Measurements from ENCODE around the gene HIVEP1.

HIVEP1 gene

GRCh38 chr6:12048609-12049008, 36.5 kb downstream of the HIVEP1 start:
- DNase-seq (ENCODE audit: low read depth, low spot score): no peak

DNA sequence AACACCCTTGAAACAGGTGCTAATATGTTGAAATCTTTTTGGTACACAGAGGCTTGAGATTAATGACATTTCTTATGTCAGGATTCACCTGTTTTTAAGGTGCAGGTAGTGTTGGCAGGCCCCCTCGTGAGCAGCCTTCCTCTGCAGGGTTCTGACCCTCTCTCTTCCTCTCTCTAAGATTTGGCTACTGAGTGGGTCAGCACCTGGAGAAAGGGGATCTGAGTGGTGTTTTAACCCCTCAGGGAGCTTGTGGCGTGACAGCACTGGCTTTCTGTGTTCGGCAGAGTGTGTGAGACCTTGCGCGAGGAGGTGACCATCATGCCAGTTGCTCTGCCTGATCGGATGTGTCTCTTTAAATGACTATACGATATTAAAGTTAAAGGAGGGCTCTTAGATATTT, 37.1 kb downstream of the HIVEP1 start:
- no peak for DNase-seq (ENCODE audit: low read depth, low spot score)

DNA sequence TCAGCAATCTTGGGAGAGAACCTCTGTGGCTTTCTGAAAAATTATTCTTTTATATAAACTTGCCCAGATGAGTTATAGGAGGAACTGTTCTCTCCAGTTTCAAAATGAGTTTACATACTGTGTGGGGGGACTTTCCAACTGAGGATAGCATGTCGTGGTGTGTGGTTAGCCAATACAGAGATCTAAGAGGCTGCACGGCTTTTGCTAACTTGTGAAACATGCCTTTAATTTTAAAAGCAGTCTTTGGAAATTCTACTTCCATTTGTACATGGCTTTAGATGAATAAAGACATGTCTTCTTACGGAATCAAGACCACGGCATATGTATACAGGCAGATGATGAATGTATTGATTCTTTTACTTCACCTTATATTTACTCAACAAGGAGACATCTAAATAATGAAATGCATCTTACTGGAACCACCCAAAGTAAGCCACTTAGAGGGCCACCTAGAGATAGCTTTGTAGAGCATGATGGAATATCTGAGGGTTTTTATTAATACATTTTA, 39.8 kb downstream of the HIVEP1 start:
- DNase-seq (ENCODE audit: low read depth, low spot score): peak; percentile 17

- DNase-seq (ENCODE audit: low read depth, low spot score): no peak
Observed at GRCh38 chr6:12058172-12058961, 46.3 kb downstream of the HIVEP1 start.

DNA sequence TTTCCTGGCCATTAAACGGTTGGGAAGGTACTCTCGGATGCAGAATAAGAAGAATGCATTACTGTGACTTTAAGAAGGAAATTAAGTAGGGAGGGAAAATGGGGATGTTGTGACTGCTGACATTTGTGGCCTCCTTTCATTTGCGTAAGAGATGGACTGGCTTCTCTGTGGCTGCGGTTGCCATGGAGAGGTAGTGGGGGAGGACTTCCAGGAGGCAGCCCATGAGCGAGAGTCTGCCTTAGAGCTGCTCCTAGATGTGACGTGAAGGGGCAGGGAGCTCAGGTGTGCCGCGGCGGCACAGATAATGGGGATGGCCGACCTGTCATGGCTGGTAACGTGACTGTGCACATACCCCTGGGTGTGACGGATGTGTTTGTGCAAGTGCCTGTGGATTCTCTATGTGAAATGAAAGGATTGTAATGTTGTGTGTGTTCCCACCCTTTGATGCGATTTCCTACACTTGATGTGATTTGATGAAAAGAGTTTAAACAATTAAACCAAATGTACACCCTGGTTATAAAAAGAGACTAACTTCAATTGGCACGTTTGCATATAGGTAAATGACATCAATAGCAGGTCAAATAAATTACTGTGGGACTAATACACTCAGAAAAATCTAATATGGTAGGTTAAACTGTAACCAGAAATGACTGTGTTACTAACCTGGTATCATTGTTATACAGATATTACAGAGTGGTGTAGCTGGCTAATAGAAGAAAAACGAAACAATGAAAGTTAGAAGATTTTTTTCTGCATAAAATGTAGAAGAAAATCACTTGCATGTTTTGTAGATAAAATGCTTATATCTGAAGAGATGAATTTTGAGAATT, 48.9 kb downstream of the HIVEP1 start:
- peak; percentile 9 for DNase-seq (ENCODE audit: low read depth, low spot score)

DNA sequence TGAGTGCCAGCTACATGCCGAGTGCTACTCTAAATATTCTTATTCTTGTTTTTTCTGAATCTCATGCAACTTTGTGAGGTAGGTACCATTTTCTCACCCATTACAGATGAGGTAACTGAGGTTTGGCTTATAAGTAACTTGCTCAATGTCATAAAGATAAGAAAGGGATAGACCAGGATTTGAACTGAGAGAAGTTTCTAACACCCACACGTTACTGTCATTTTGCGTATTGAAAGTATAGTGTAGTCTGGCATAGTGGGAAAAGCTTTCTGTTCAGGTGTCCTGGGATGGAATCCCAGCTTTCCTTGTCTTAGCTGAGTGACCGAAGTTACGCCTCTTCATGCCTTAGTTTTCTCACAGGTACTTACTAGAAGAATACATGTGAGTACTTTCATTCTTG, 50.5 kb downstream of the HIVEP1 start:
- DNase-seq (ENCODE audit: low read depth, low spot score): no peak

DNA sequence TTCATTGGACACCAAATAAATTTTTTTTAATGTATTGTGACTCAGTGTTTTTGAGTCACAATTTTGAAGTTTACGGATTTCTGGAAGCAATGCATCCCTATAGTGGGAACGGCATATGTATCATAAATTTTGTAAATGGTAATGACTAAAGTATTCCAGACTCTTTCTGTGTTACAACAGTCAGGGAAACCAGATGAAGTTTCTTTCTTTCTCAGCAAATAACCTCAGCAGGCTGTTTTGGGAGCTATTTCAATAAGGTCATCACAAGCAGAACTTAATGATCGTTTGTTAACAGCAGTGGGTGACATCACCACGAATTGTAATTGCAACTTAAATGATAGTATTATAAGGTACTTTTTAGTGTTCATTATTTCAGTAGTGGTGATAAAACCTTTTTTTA, 52.0 kb downstream of the HIVEP1 start:
- no peak for DNase-seq (ENCODE audit: low read depth, low spot score)

DNA sequence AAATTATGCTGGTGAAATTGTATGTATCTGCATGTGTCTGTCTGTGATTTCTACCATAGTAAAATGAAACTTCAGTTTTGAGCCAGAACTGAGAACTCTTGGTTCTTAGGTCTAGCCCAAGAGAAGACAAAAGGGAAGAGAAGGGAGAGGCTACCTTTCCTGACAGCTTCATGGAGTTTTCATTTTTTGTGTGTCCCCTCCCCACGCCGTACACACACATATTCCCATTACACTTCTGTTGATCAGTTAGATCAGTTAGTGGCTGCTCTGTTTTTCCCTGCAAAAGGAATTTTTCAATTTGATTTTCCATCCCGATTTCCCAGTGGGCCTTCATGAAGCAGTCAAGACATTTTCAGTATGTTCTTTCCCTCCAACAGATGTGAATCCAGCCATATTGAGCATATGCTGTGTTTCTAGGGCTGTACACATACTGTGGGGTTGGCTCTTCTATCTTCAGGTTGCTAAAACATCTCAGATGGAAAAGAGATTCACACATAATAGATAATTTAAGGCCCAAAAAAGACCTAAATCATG, 52.5 kb downstream of the HIVEP1 start:
- no peak for DNase-seq (ENCODE audit: low read depth, low spot score)

- no peak for DNase-seq (ENCODE audit: low read depth, low spot score)
Observed at GRCh38 chr6:12065321-12066140, 53.4 kb downstream of the HIVEP1 start.

- no peak for DNase-seq (ENCODE audit: low read depth, low spot score)
Observed at GRCh38 chr6:12066297-12066696, 54.2 kb downstream of the HIVEP1 start.

- no peak for DNase-seq (ENCODE audit: low read depth, low spot score)
Observed at GRCh38 chr6:12068899-12069557, 56.9 kb downstream of the HIVEP1 start.

DNA sequence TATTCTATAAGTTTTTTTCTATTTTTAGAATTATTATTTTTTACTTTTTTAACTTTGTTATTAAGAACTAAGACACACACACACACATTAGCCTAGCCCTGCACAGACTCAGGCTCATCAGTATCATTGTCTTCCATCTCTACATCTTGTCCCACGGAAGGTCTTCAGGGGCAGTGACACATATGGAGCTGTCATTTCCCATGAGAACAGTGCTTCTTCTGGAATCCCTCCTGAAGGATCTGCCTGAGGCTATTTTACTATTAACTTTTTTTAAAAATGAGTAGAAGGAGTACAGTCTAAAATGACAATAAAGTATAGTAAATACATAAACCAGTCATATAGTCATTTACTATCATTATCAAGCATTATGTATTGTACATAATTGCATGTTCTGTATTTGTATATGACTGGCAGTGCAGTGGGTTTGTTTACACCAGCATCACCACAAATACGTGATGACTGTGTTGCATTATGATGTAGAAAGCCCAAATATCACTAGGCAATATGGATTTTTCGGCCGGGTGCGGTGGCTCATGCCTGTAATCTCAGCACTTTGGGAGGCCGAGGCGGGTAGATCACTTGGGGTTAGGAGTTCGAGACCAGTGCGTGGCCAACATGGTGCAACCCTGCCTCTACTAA, 57.9 kb downstream of the HIVEP1 start:
- DNase-seq (ENCODE audit: low read depth, low spot score): no peak

DNA sequence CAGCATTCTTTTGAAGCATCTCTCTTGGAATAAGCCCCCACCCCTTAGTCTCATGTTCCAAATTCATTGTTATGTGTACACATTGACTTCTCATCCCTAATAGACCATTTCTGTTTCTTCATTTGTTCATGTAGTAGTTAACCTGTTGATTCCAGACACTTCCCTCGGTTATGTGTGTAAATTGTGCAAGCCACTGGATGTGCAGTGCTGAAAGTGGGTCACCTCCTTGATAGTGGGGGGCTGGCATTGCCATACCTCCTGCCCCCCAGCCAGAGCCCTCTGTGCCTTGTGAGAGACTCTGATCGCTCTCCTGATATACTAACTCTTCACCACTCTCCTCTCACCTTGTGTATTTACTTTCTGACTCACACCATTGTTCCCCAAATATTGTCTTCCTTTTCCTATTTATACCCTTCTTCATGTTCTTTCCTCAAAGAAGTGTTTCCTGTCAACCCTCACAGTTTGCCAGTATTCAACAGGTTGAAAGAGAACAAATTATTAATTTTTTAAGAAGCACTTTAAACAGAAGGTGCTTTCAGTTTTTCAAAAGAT, 59.0 kb downstream of the HIVEP1 start:
- no peak for DNase-seq (ENCODE audit: low read depth, low spot score)

DNA sequence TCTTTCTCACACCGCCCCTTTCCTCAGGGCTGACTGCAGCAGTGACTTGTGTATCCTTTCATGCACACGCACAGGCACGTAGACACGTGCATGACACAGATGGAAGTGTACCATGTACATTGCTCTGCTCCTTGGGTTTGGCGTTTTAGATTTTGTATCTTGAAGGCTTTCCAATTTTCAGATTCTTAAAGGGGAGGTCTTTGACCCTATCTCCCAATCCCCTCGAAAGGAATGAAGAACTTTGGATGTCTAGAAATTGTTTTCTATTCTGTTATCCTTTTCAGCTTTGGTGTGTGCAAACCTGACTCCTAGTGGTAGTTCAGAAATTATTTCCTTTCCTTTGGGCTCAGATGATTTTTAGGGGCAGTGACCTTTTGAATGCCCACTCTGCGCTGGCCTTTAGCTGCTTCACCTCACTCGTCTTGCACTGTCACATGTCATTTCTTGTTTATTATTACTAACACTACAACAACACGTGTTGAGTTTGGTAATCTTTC, 63.0 kb downstream of the HIVEP1 start:
- no peak for DNase-seq (ENCODE audit: low read depth, low spot score)

DNA sequence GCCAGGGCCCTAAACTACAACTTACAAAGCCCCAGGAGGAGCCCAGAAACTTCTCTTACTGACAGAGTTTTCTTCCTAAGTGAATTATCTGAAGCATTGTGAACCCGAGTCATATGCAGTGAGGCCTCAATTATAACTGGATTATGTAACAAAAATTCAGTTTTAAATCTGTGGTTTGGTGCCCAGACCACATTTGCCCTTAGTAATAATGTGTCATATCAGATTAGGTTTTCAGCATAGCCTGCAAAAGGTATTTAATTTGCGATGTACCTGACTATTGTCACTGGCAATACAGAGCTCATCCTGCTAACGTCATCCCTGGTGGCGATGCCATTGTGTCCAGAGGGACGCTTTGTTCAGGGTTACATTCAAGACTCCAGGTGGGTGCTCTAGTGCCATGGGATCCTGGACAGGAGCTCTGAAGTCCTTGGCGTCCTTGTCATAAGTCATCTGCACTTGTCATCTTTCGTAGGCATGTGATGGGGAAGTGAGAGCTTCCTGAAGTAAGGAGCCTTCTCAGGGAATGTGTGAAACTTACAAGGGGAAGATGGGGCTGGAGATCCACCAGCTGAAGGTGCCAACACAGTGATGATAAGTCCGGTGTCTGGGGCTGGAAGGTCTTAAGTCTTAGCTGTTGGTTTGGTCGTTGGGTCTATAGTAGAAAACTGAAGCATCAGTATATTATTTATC, 65.1 kb downstream of the HIVEP1 start:
- DNase-seq (ENCODE audit: low read depth, low spot score): no peak

DNA sequence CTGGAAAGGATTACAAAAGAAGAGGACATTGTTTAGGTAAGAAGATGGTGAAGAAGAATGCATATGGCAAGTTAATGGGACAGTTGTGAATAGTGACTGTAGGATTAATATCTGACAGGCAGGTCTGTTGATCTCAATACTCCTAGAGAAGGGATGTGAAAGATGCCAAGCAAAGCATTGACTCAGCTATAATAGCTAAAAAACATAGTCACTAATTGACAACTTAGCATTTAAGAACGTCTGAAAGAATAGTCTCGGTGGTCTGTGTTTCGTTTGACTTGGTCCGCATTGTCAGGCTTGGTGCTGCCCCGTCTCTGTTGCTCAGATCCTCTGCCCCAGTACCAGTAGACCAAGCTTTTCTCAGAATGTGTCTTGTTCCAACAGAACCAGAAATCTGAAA, 65.9 kb downstream of the HIVEP1 start:
- DNase-seq (ENCODE audit: low read depth, low spot score): no peak

DNA sequence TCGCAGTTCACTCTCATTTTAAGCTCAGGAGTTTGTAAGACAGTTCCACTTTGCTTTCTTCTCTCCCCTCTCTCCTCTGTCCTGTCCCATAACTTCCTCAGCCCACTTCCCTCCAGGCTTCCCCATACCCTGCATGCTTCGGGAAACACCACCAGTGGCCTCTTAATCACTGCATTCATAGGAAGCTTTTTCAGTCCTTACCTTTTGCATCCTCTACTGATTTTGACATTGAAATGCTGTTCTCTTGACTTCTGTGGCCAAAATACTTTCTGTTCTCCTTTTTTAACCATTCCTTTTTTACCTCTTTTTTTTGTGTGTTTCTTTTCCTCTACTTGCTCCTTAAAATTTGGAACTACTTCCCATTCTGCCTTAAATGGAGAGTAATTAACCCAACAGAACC, 69.7 kb downstream of the HIVEP1 start:
- DNase-seq (ENCODE audit: low read depth, low spot score): no peak

- DNase-seq (ENCODE audit: low read depth, low spot score): no peak
Observed at GRCh38 chr6:12082368-12082767, 70.3 kb downstream of the HIVEP1 start.

DNA sequence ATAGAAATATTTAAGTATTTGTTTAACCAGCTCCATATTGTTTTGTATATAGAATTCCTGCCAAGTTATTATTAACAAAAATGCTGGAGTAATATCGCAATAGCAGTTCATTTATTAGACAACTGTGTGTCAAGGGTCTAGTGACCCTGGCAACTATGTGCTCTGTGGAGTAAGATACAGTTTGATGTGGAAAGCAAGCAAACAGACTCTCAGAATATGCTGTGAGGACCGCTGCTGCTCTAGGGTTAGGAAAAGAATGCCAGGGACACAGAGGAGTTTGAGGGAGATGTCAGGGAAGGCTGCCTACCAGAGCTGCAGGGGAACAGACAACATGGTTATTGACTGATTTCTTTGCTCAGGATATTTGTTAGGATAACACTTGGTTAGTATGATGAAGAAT, 71.2 kb downstream of the HIVEP1 start:
- DNase-seq (ENCODE audit: low read depth, low spot score): no peak

- no peak for DNase-seq (ENCODE audit: low read depth, low spot score)
Observed at GRCh38 chr6:12083763-12084162, 71.7 kb downstream of the HIVEP1 start.

Data from activated naive CD8-positive, alpha-beta T cell treated with anti-CD3 and anti-CD28 coated beads, Interleukin-2, amount 50 U/mL, for 16 hours (primary cell).